ENCODE data around the gene PCDH18. TPM values are rescaled to one million over a fixed set of nuclear protein-coding genes. Genes with fewer than 3 reads are reported as not detected.

Gene PCDH18
- total and polyA plus RNA-seq, 2 donors from 2014 or later = 2.2 to 10.1 TPM

DNA sequence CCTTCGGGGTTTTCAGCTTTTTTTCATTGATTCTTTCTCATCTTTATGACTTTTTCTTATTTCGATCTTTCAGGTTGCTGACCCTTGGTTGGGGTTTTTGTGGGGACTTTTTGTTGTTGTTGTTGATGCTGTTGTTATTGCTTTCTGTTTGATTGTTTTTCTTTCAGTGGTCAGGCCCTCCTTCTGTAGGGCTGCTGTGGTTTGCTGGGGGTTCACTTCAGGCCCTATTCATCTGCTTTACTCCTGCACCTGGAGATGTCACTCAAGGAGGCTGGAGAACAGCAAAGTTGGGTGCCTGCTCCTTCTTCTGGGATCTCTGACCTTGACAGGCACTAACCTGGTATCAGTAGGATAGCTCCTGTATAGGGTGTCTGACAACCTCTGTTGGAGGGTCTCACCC, 39.9 kb upstream of the PCDH18 start:
- no peaks in the 10 kb centered on the region for H3K9me3 ChIP-seq (ENCODE audit: control insufficient read depth in 2 of 3, insufficient read depth in 1 of 3, low read length in 3 of 3)
- H3K27ac ChIP-seq (ENCODE audit: low read depth in 2 of 2, low read length in 2 of 2) = no peak overlapping the region
- FAIRE-seq (no peak), DNase-seq (no peak)
- no peak overlapping the region for H3K4me3 ChIP-seq (ENCODE audit: low read length in 3 of 3)
- H3K27me3 ChIP-seq (ENCODE audit: control insufficient read depth, insufficient read depth, low read length) = no peaks in the 10 kb centered on the region
- H3K9ac ChIP-seq (ENCODE audit: low read length in 3 of 3) = no peak overlapping the region
- no peak for TF ChIP-seq CTCF (IDR thresholded peaks at IDR 0.05; ENCODE audit: borderline replicate concordance, extremely low read depth, insufficient read depth)
- no peaks in the 10 kb centered on the region for H3K4me1 ChIP-seq (ENCODE audit: control insufficient read depth in 2 of 3, insufficient read depth in 2 of 3, low read depth in 1 of 3, low read length in 3 of 3)
- H3K36me3 ChIP-seq (ENCODE audit: control insufficient read depth in 2 of 3, insufficient read depth in 3 of 3, low read length in 3 of 3) = no peaks in the 10 kb centered on the region
- intact Hi-C loops (cut with DNase I) = no loop called here

DNA sequence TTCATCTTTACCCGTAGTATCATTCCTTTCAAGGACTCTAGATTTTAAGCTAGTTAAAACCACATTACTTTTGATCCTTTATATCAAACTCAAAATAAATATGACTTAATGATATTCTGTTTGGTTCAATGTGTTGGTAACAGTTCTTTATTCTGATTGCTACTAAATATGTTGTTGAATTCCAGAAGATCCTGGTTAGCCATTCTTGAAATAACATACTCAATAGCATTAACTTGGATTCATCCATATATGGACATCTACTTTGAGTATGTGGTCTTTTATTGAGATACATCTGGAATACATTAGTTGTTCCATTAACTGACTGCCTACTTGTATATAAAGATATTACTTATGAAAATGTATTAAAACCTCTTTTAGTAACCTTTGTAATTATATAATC, 27.5 kb upstream of the PCDH18 start:
- TF ChIP-seq CTCF (IDR thresholded peaks at IDR 0.05; ENCODE audit: borderline replicate concordance, extremely low read depth, insufficient read depth) = no peak
- DNase-seq = no peak
- Histone ChIP-seq H3K4me3 (ENCODE audit: low read length in 3 of 3) (no peak overlapping the region), H3K27ac (ENCODE audit: low read depth in 2 of 2, low read length in 2 of 2) (no peak overlapping the region), H3K4me1 (ENCODE audit: control insufficient read depth in 2 of 3, insufficient read depth in 2 of 3, low read depth in 1 of 3, low read length in 3 of 3) (no peaks in the 10 kb centered on the region), H3K27me3 (ENCODE audit: control insufficient read depth, insufficient read depth, low read length) (no peaks in the 10 kb centered on the region), H3K36me3 (ENCODE audit: control insufficient read depth in 2 of 3, insufficient read depth in 3 of 3, low read length in 3 of 3) (no peaks in the 10 kb centered on the region), H3K9ac (ENCODE audit: low read length in 3 of 3) (no peak overlapping the region), H3K9me3 (ENCODE audit: control insufficient read depth in 2 of 3, insufficient read depth in 1 of 3, low read length in 3 of 3) (no peaks in the 10 kb centered on the region)
- intact Hi-C loops (cut with DNase I) = no loop called here
- no peak for FAIRE-seq

DNA sequence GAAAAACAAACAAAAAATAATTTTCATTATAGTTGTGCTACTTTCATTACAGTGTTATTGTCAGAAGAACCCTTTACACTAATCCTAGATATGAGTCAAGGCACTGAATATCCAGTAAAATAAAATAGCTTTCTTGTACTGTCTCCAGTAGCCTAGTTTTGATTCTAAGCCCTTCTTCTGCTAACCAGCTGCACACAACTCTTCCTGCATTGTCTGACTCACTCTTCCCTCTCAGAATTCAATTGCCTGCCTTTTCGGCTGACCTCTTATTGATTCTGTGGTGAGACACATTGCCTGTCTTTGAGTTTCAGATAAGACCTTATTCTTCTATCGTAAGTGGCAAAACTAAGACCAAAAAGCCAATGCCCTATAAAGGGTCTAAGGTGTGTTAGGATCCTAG, 26.7 kb upstream of the PCDH18 start:
- Histone ChIP-seq H3K4me1 (ENCODE audit: control insufficient read depth in 2 of 3, insufficient read depth in 2 of 3, low read depth in 1 of 3, low read length in 3 of 3) (no peaks in the 10 kb centered on the region), H3K27me3 (ENCODE audit: control insufficient read depth, insufficient read depth, low read length) (no peaks in the 10 kb centered on the region), H3K27ac (ENCODE audit: low read depth in 2 of 2, low read length in 2 of 2) (no peak overlapping the region), H3K4me3 (ENCODE audit: low read length in 3 of 3) (no peak overlapping the region), H3K36me3 (ENCODE audit: control insufficient read depth in 2 of 3, insufficient read depth in 3 of 3, low read length in 3 of 3) (no peaks in the 10 kb centered on the region), H3K9me3 (ENCODE audit: control insufficient read depth in 2 of 3, insufficient read depth in 1 of 3, low read length in 3 of 3) (no peaks in the 10 kb centered on the region), H3K9ac (ENCODE audit: low read length in 3 of 3) (no peak overlapping the region)
- intact Hi-C loops (cut with DNase I) = no loop called here
- DNase-seq (no peak), FAIRE-seq (no peak)
- no peak for TF ChIP-seq CTCF (IDR thresholded peaks at IDR 0.05; ENCODE audit: borderline replicate concordance, extremely low read depth, insufficient read depth)

DNA sequence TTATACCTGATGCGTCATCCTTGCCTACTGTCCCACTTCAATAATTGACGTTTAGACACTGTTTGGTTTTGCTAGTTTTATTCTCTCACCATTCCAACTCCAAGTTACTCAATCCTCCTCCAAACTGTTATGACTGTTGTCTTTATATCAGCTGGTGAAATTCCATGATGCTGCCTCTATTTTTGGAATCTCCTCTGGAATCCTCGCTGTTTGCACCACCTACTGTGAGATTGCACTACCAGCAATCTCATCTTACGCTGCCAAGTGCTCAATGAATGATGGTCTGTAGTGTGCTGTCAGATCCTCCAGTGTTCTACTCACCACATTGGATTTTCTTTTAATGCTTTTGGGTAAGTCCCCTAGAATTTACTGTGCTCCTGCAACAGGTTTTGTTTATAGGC, 13.2 kb upstream of the PCDH18 start:
- DNase-seq = no peak
- H3K27ac ChIP-seq (ENCODE audit: low read depth in 2 of 2, low read length in 2 of 2) = no peak overlapping the region
- no peaks in the 10 kb centered on the region for H3K4me1 ChIP-seq (ENCODE audit: control insufficient read depth in 2 of 3, insufficient read depth in 2 of 3, low read depth in 1 of 3, low read length in 3 of 3)
- no peak overlapping the region for H3K4me3 ChIP-seq (ENCODE audit: low read length in 3 of 3)
- TF ChIP-seq CTCF (IDR thresholded peaks at IDR 0.05; ENCODE audit: borderline replicate concordance, extremely low read depth, insufficient read depth) = no peak
- no peak overlapping the region for H3K9ac ChIP-seq (ENCODE audit: low read length in 3 of 3)
- intact Hi-C loops (cut with DNase I) = no loop called here
- no peaks in the 10 kb centered on the region for H3K9me3 ChIP-seq (ENCODE audit: control insufficient read depth in 2 of 3, insufficient read depth in 1 of 3, low read length in 3 of 3)
- no peaks in the 10 kb centered on the region for H3K36me3 ChIP-seq (ENCODE audit: control insufficient read depth in 2 of 3, insufficient read depth in 3 of 3, low read length in 3 of 3)
- no peaks in the 10 kb centered on the region for H3K27me3 ChIP-seq (ENCODE audit: control insufficient read depth, insufficient read depth, low read length)
- no peak for FAIRE-seq

Measured in kidney (tissue), 14 donors.